Psoas muscle (tissue), 8 donors: ENCODE data around the gene AKAP7. TPM values are rescaled to one million over a fixed set of nuclear protein-coding genes. Genes with fewer than 3 reads are reported as not detected.

Experiments
- ATAC-seq, 4 donors: fragments of 200-7000 bp; cut with Tn5 transposase; one replicate each; pipeline ENCODE4 v1.9.1; 2020; ENCODE audit warnings: moderate library complexity in 3 of 4, mild to moderate bottlenecking in 2 of 4
- DNase-seq, 2 donors: peaks; one replicate each; pipeline ENCODE4 v3.0.0-alpha.2; 2020
- H3K27ac ChIP-seq: fragments of 200-600 bp; one replicate; pipeline ENCODE4 v1.8.0; 2022
- H3K27me3 ChIP-seq, 3 donors: fragments of 200-600 bp in 1 of 3; one replicate each; pipeline versions ENCODE4 v1.6.1 to v1.8.0; 2013 to 2022; ENCODE audit warnings: low read length in 2 of 3, mild to moderate bottlenecking in 2 of 3, moderate library complexity in 1 of 3; ENCODE audit not compliant: insufficient read depth in 3 of 3
- H3K36me3 ChIP-seq, 2 donors: fragments of 200-600 bp in 1 of 2; one replicate each; pipeline versions ENCODE4 v1.6.1 to v1.8.0; 2013 to 2022; ENCODE audit warnings: low read depth in 1 of 2, mild to moderate bottlenecking in 1 of 2, moderate library complexity in 1 of 2; ENCODE audit not compliant: insufficient read depth in 1 of 2
- H3K4me1 ChIP-seq: fragments of 200-600 bp; one replicate; pipeline ENCODE4 v1.8.0; 2022
- H3K4me3 ChIP-seq: fragments of 200-600 bp; one replicate; pipeline ENCODE4 v1.8.0; 2022; ENCODE audit warnings: mild to moderate bottlenecking
- H3K9me3 ChIP-seq: fragments of 200-600 bp; one replicate; pipeline ENCODE4 v1.8.0; 2022
- WGBS, 3 donors: extraction: QIAGEN DNeasy Blood & Tissue Kit; methylation state at CpG; one replicate each; pipeline versions ENCODE4 v1.1.6 to v1.1.7; 2013; 5-methylcytosine and 5-hydroxymethylcytosine counted together
- intact Hi-C, 2 donors: fragments of 100-400 bp; cut with DNase I; formaldehyde crosslinking; loops; one replicate each; pipeline versions ENCODE4 v1.11.0 to v1.14.2; 2022
- polyA plus RNA-seq, 3 donors: library from polyadenylated mRNA; stranded (reverse); fragments of 200-250 nt; gene quantifications; one replicate each; pipeline ENCODE4 v1.2.3, GENCODE V29; 2013
- total RNA-seq, 4 donors: library from RNA; stranded (reverse); fragmentation: NEBNext Ultra II Directional in 2 of 4; extraction: Animal tissue kit (Norgen Biotek cat#: 25700) in 2 of 4; gene quantifications; one replicate each; pipeline versions ENCODE4 v1.2.1 to v1.2.4, GENCODE V29; 2021 to 2023
- TF ChIP-seq, protein P1 (sequence below): fragments of 200-600 bp; IDR thresholded peaks from one replicate; pipeline ENCODE4 v1.8.0; 2022; ENCODE audit warnings: antibody characterized with exemption
- donor health status: healthy with polysubstance abuse.
- donor health status: DM: no; HTN: no; CAD: no; lungs with moderate emphysema.
- donor health status: Bipolar disorder and iron deficiency.
- donor health status: healthy.
- donor health status: DM: yes; HTN: yes; CAD: no.
- donor health status: DM: no; HTN: no; CAD: no.
- donor health status: DM: no; HTN: no; CAD: no.
- donor health status: DM: yes; HTN: yes; CAD: no.

The AKAP7 gene
- total and polyA plus RNA-seq, 7 donors = 1.3 to 11.5 (median 9.8) TPM

DNA sequence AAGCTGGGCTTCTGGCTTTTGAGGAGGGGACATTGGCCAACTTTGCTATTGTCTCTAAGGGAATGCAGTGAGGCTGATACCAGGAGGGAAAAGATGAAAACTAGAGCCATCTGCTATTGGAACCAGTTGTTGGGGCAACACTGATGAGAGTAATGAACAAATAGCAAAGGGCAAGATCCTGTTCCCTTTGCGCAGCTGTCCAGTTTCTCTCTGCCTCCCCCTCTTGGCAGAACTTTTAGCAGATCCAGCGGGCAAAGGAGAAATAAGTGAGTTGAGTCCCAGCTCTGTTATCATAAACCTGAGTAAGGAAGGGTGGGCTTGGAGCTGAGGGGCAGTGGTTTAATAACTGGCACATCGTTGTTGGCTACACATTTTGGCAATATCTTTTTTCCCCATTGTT, 126.8 kb downstream of the AKAP7 start:
- H3K9me3 ChIP-seq = no peaks in the 10 kb centered on the region
- intact Hi-C loops = no loop called here
- DNase-seq (no peak), ATAC-seq (no peak)
- H3K27ac ChIP-seq = no peak overlapping the region
- H3K27me3 ChIP-seq = no peaks in the 10 kb centered on the region
- TF ChIP-seq, protein P1, sequence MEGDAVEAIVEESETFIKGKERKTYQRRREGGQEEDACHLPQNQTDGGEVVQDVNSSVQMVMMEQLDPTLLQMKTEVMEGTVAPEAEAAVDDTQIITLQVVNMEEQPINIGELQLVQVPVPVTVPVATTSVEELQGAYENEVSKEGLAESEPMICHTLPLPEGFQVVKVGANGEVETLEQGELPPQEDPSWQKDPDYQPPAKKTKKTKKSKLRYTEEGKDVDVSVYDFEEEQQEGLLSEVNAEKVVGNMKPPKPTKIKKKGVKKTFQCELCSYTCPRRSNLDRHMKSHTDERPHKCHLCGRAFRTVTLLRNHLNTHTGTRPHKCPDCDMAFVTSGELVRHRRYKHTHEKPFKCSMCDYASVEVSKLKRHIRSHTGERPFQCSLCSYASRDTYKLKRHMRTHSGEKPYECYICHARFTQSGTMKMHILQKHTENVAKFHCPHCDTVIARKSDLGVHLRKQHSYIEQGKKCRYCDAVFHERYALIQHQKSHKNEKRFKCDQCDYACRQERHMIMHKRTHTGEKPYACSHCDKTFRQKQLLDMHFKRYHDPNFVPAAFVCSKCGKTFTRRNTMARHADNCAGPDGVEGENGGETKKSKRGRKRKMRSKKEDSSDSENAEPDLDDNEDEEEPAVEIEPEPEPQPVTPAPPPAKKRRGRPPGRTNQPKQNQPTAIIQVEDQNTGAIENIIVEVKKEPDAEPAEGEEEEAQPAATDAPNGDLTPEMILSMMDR = no peak
- H3K4me1 ChIP-seq = no peaks in the 10 kb centered on the region
- H3K36me3 ChIP-seq = no peaks in the 10 kb centered on the region
- no peak overlapping the region for H3K4me3 ChIP-seq
- WGBS, 3 donors = 96 to 97% (median 96%) methylated on average over 3 of the region's 3 CpGs

DNA sequence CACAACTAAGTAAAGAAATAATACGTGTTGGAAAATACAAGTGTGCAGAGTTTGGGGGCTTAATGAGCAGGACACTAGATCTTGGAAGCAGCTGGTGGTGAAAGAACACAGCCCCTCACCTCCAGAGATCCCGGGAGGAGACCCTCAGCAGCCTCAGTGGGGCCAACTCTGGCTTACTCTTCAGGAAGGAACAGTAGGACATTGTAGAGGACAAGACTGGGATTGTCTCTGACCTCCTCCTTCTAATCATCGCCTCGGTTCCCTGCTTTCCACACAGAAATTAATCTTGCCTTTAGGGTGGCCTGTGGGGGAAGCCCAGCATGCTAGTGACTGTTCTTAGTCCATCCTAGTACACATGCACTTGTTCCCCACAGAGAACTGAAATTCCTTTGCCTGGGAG, 130.7 kb downstream of the AKAP7 start:
- TF ChIP-seq, protein P1 = no peak
- Histone ChIP-seq H3K4me1 (no peaks in the 10 kb centered on the region), H3K9me3 (peaks cover 10% of the 10 kb centered on the region), H3K4me3 (no peak overlapping the region), H3K36me3 (no peaks in the 10 kb centered on the region), H3K27me3 (no peaks in the 10 kb centered on the region), H3K27ac (no peak overlapping the region)
- ATAC-seq (no peak), DNase-seq (no peak)
- intact Hi-C loops = no loop called here
- 79 to 89% (median 87%) methylated on average over 4 of the region's 4 CpGs for WGBS, 3 donors

DNA sequence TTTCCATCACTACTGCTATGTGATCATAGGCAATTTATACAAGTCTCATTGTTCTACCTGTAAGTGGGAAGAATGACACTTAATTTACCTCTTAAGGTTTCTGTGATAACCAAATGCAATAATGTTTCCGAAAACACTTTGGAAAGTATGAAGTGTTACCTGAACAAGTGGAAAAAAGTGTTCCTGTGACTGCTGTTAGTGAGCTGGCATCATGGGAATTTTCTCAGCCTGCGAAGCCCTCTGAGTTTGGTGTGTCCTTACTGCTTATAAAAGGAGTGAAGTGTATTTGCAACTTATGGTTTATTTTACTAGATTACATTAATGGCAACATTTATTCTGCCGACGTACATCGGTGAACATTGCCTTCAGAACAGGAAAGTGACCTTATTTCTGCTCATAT, 133.0 kb downstream of the AKAP7 start:
- 96 to 98% (median 97%) methylated on average over 5 of the region's 5 CpGs for WGBS, 3 donors
- no peak for DNase-seq
- TF ChIP-seq, protein P1 = no peak

DNA sequence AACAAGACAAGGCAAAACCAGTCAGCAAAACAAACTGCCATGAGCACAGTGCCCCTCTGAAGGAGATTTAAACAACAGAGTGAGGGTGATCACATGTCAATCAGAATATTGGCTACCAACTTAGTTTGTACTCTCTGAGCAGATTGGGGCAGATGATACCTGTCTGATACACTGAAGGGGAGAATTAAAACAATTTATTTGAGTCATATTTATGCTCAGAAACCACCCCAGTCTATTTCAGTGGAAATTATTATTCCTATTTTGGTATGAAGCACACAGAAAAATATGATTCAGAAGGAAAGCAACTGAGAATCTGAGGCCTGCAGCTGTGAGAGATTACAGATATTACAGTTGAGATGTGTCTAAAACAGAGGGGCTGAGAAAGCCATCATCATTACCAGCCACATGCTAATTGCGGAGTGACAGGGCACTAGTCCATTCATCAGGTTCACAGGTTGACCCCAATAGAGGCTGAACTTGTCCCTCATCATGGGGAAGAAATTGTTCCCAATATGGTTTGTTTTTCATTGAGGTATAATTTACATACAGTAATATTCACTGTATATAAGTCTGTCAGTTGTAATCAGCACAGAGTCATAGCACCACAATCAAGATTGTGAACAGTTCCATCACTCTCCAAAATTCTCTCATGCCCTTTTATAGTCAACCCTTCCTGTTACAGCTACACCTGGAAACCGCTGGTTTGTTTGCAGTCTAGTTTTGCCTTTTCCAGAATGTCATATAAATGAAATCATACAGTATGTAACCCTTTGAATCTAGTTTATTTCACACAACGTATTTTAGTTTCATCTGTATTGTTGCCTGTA, 134.5 kb downstream of the AKAP7 start:
- Histone ChIP-seq H3K27ac (no peak overlapping the region), H3K27me3 (no peaks in the 10 kb centered on the region), H3K4me3 (no peak overlapping the region), H3K9me3 (peaks cover 10% of the 10 kb centered on the region), H3K4me1 (no peaks in the 10 kb centered on the region), H3K36me3 (no peaks in the 10 kb centered on the region)
- TF ChIP-seq, protein P1 = no peak
- 98% methylated on average over 3 of the region's 3 CpGs for WGBS, 3 donors
- intact Hi-C loops = no loop called here
- no peak for ATAC-seq
- DNase-seq = no peak

More for the DNA sequence above, 133.0 kb downstream of the AKAP7 start:
- Histone ChIP-seq H3K27ac (no peak overlapping the region), H3K4me1 (no peaks in the 10 kb centered on the region), H3K27me3 (no peaks in the 10 kb centered on the region), H3K4me3 (no peak overlapping the region), H3K36me3 (no peaks in the 10 kb centered on the region), H3K9me3 (peaks cover 10% of the 10 kb centered on the region)
- intact Hi-C loops = no loop called here
- no peak for ATAC-seq

DNA sequence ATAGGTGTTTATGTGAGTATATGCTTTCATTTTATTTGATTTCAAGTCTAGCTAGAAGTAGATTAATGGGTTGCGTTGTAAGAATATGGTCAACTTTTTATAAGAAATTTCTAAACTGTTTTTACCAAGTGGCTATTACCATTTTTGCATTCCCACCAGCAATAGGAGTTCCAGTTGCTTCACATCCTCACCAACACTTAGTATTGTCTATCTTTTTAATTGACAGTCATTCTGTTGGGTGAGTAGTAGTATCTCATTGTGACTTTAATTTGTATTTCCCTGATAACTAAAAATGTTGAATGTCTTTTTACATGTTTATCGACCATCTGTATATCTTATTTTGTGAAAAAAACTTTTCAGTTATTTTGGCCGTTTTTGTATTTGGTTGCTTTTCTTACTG, 135.3 kb downstream of the AKAP7 start:
- DNase-seq (no peak), ATAC-seq (no peak)
- WGBS, 3 donors = 96 to 99% (median 99%) methylated on average over 3 of the region's 3 CpGs
- Histone ChIP-seq H3K36me3 (no peaks in the 10 kb centered on the region), H3K4me1 (no peaks in the 10 kb centered on the region), H3K4me3 (no peak overlapping the region), H3K9me3 (peaks cover 10% of the 10 kb centered on the region), H3K27ac (no peak overlapping the region), H3K27me3 (no peaks in the 10 kb centered on the region)
- TF ChIP-seq, protein P1 = no peak
- intact Hi-C loops = no loop called here
